Dedifferentiated amniotic fluid mesenchymal stem cell (primary cell): ENCODE measurements around the gene POU6F2.
"Not testable (repeated sequence)": the region's sequence is repeated elsewhere in the genome, so short reads cannot be mapped to it uniquely, and the experiment has no call there.

Source experiments
- DNase-seq: peaks from one replicate; pipeline ENCODE4 v3.0.0-alpha.2; 2016; ENCODE audit errors: extremely low spot score

Gene POU6F2

GRCh38 chr7:39187130-39187529, 209.4 kb downstream of the POU6F2 start:
- no peak for DNase-seq

- no peak for DNase-seq
These were observed 214.8 kb downstream of the POU6F2 start for GRCh38 chr7:39192476-39192875.

- not testable (repeated sequence) for DNase-seq
These were observed 216.7 kb downstream of the POU6F2 start for GRCh38 chr7:39194388-39194787.

GRCh38 chr7:39195967-39196366, 218.3 kb downstream of the POU6F2 start:
- no peak for DNase-seq

GRCh38 chr7:39197831-39198230, 220.1 kb downstream of the POU6F2 start:
- no peak for DNase-seq

GRCh38 chr7:39198556-39198955, 220.8 kb downstream of the POU6F2 start:
- no peak for DNase-seq

GRCh38 chr7:39199006-39199405, 221.3 kb downstream of the POU6F2 start:
- no peak for DNase-seq

GRCh38 chr7:39199951-39200350, 222.2 kb downstream of the POU6F2 start:
- DNase-seq: no peak

- DNase-seq: no peak
These were observed 224.3 kb downstream of the POU6F2 start for GRCh38 chr7:39202041-39202440.

- DNase-seq: no peak
These were observed 232.7 kb downstream of the POU6F2 start for GRCh38 chr7:39210362-39210761.

- DNase-seq: no peak
These were observed 233.9 kb downstream of the POU6F2 start for GRCh38 chr7:39211581-39211980.

- no peak for DNase-seq
These were observed 235.2 kb downstream of the POU6F2 start for GRCh38 chr7:39212876-39213275.

- DNase-seq: no peak
These were observed 240.1 kb downstream of the POU6F2 start for GRCh38 chr7:39217783-39218182.

- no peak for DNase-seq
These were observed 242.2 kb downstream of the POU6F2 start for GRCh38 chr7:39219869-39220268.

GRCh38 chr7:39221901-39222300, 244.2 kb downstream of the POU6F2 start:
- DNase-seq: no peak

GRCh38 chr7:39228946-39229345, 251.2 kb downstream of the POU6F2 start:
- DNase-seq: no peak

- DNase-seq: no peak
These were observed 256.3 kb downstream of the POU6F2 start for GRCh38 chr7:39233851-39234529.

GRCh38 chr7:39238234-39238869, 260.6 kb downstream of the POU6F2 start:
- DNase-seq: no peak

- no peak for DNase-seq
These were observed 263.2 kb downstream of the POU6F2 start for GRCh38 chr7:39240864-39241263.

GRCh38 chr7:39247576-39247975, 269.9 kb downstream of the POU6F2 start:
- DNase-seq: no peak

- DNase-seq: no peak
These were observed 270.5 kb downstream of the POU6F2 start for GRCh38 chr7:39248041-39248691.

GRCh38 chr7:39248692-39249090, 271.0 kb downstream of the POU6F2 start:
- no peak for DNase-seq

- no peak for DNase-seq
These were observed 272.0 kb downstream of the POU6F2 start for GRCh38 chr7:39249635-39250152.
